ENCODE measurements around the gene ERC2. TPM values are rescaled to one million over a fixed set of nuclear protein-coding genes. Genes with fewer than 3 reads are reported as not detected.

Gene ERC2
- total RNA-seq, 4 donors from 2014 or later, result 5.3 to 8.8 (median 7.8) TPM

GRCh38 chr3:56322862-56323261, 145.4 kb downstream of the ERC2 start:
- Histone ChIP-seq H3K4me3 (replicated peaks in 1 of 3) (no peak overlapping the region), H3K27ac (no peak overlapping the region)
- DNase-seq, result no peak

GRCh38 chr3:56321892-56322291, 146.4 kb downstream of the ERC2 start:
- 94 to 95% methylated on average over 2 of the region's 2 CpGs for WGBS, 2 donors
- Histone ChIP-seq H3K4me3 (replicated peaks in 1 of 3) (no peak overlapping the region), H3K27me3 (no peaks in the 10 kb centered on the region), H3K9me3 (no peaks in the 10 kb centered on the region), H3K4me1 (no peaks in the 10 kb centered on the region), H3K27ac (no peak overlapping the region), H3K36me3 (no peaks in the 10 kb centered on the region)
- DNase-seq, result no peak
- TF ChIP-seq POLR2A (IDR thresholded peaks at IDR 0.05), result no peak
- no peak for TF ChIP-seq CTCF (IDR thresholded peaks at IDR 0.05)
- intact Hi-C loops (cut with DNase I), result no loop called here

More at GRCh38 chr3:56322862-56323261, 145.4 kb downstream of the ERC2 start:
- TF ChIP-seq CTCF (IDR thresholded peaks at IDR 0.05) (no peak), POLR2A (IDR thresholded peaks at IDR 0.05) (no peak)
- intact Hi-C loops (cut with DNase I), result no loop called here
- WGBS, 2 donors, result 78 to 95% methylated on average over 2 of the region's 2 CpGs
- Histone ChIP-seq H3K36me3 (no peaks in the 10 kb centered on the region), H3K9me3 (no peaks in the 10 kb centered on the region), H3K27me3 (no peaks in the 10 kb centered on the region), H3K4me1 (no peaks in the 10 kb centered on the region)

GRCh38 chr3:56321383-56321782, 146.9 kb downstream of the ERC2 start:
- Histone ChIP-seq H3K9me3 (no peaks in the 10 kb centered on the region), H3K4me3 (replicated peaks in 1 of 3) (no peak overlapping the region), H3K36me3 (no peaks in the 10 kb centered on the region), H3K27me3 (no peaks in the 10 kb centered on the region), H3K27ac (no peak overlapping the region), H3K4me1 (no peaks in the 10 kb centered on the region)
- DNase-seq, result no peak
- 19 to 25% methylated on average over 1 of the region's 1 CpG for WGBS, 2 donors
- TF ChIP-seq CTCF (IDR thresholded peaks at IDR 0.05) (peak in 1 of 6 experiments; percentile 6), POLR2A (IDR thresholded peaks at IDR 0.05) (no peak)
- intact Hi-C loops (cut with DNase I), result no loop called here

GRCh38 chr3:56320883-56321282, 147.4 kb downstream of the ERC2 start:
- TF ChIP-seq CTCF (IDR thresholded peaks at IDR 0.05) (no peak), POLR2A (IDR thresholded peaks at IDR 0.05) (no peak)
- Histone ChIP-seq H3K4me3 (replicated peaks in 1 of 3) (no peak overlapping the region), H3K4me1 (no peaks in the 10 kb centered on the region), H3K27me3 (no peaks in the 10 kb centered on the region), H3K36me3 (no peaks in the 10 kb centered on the region), H3K9me3 (no peaks in the 10 kb centered on the region), H3K27ac (no peak overlapping the region)
- WGBS, 2 donors, result 81 to 85% methylated on average over 5 of the region's 5 CpGs
- intact Hi-C loops (cut with DNase I), result no loop called here
- no peak for DNase-seq

- H3K4me3 ChIP-seq (replicated peaks in 1 of 3), result no peak overlapping the region
- TF ChIP-seq CTCF (IDR thresholded peaks at IDR 0.05) (no peak), POLR2A (IDR thresholded peaks at IDR 0.05) (no peak)
- WGBS, 2 donors, result 95 to 97% methylated on average over 3 of the region's 3 CpGs
- no peaks in the 10 kb centered on the region for H3K36me3 ChIP-seq
- H3K27me3 ChIP-seq, result no peaks in the 10 kb centered on the region
- H3K9me3 ChIP-seq, result no peaks in the 10 kb centered on the region
- DNase-seq, result no peak
- H3K27ac ChIP-seq, result no peak overlapping the region
- H3K4me1 ChIP-seq, result no peaks in the 10 kb centered on the region
- intact Hi-C loops (cut with DNase I), result no loop called here
Measured at GRCh38 chr3:56318891-56319290, 149.4 kb downstream of the ERC2 start.
